Measurements from ENCODE around the gene PALB2.

DNA sequence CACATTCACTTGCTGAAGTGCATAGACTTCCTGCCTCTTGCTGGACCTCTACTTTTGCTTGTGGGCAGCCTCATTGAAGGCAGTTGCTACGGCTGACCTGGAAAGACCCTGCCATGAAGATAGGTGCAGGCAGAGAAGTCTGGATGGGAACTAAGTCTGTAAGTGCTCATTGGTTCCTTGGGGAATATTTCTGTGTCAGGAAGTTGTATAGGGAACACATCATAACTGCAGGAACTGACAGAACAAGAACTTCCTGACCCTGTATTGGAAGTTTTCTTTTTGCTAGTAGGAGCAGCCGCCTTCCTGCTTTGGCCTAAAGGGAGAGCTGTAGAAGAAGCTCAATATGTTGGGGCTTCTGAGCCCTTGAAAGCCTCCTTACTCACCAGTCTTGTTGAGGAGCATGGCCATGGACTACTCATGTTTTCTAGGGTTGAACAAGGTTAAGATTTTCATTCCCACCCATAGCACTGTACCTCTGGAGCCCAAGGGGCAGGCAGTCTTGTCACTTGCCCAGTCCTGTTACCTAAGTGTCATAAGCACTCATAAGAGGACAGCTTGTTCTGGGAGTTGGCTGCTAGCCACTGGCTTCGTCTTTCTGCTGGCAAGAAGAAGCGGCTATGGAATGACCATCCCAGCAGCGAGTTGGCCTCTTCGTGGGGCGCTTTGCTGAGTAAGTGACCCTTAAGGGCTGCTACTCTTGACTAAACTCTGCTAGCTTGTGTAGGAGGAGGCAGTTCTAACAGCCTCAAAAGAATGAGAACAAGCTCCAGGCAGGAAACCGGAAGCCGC lies 76.3 kb downstream of the PALB2 start:
- TF ChIP-seq RAD21 (conservative IDR thresholded peaks at IDR 0.05 in 1 of 2, IDR thresholded peaks at IDR 0.05 in 1 of 2) (no peak), POLR2A (IDR thresholded peaks at IDR 0.05; ENCODE audit: low read length) (no peak), ZFP36 (IDR thresholded peaks at IDR 0.05; ENCODE audit: borderline replicate concordance, partially characterized antibody) (no peak), FOSL2 (IDR thresholded peaks at IDR 0.05) (no peak), FOSL2 (CRISPR knock-in tag; IDR thresholded peaks at IDR 0.05) (no peak), ZC3H11A (IDR thresholded peaks at IDR 0.05) (no peak), CHD4 (IDR thresholded peaks at IDR 0.05; ENCODE audit: borderline replicate concordance) (no peak), CHD2 (IDR thresholded peaks at IDR 0.05; ENCODE audit: low read length, partially characterized antibody) (no peak), RCOR1 (IDR thresholded peaks at IDR 0.05; ENCODE audit: low read depth, low read length) (no peak), MYC (IDR thresholded peaks at IDR 0.05; ENCODE audit: borderline replicate concordance, low read length) (no peak)
- TF ChIP-seq, protein P1, sequence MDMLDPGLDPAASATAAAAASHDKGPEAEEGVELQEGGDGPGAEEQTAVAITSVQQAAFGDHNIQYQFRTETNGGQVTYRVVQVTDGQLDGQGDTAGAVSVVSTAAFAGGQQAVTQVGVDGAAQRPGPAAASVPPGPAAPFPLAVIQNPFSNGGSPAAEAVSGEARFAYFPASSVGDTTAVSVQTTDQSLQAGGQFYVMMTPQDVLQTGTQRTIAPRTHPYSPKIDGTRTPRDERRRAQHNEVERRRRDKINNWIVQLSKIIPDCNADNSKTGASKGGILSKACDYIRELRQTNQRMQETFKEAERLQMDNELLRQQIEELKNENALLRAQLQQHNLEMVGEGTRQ (IDR thresholded peaks at IDR 0.05), result no peak
- TF ChIP-seq, protein P2, sequence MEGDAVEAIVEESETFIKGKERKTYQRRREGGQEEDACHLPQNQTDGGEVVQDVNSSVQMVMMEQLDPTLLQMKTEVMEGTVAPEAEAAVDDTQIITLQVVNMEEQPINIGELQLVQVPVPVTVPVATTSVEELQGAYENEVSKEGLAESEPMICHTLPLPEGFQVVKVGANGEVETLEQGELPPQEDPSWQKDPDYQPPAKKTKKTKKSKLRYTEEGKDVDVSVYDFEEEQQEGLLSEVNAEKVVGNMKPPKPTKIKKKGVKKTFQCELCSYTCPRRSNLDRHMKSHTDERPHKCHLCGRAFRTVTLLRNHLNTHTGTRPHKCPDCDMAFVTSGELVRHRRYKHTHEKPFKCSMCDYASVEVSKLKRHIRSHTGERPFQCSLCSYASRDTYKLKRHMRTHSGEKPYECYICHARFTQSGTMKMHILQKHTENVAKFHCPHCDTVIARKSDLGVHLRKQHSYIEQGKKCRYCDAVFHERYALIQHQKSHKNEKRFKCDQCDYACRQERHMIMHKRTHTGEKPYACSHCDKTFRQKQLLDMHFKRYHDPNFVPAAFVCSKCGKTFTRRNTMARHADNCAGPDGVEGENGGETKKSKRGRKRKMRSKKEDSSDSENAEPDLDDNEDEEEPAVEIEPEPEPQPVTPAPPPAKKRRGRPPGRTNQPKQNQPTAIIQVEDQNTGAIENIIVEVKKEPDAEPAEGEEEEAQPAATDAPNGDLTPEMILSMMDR (IDR thresholded peaks at IDR 0.05), result no peak

Data from A549 (cell line).